Mesothelial cell of epicardium (in vitro differentiated cells): ENCODE measurements around the gene SLCO4A1. TPM values are rescaled to one million over a fixed set of nuclear protein-coding genes. Genes with fewer than 3 reads are reported as not detected.
A peak's percentile ranks its signal among the peaks of the same experiment; 100 is the strongest.
"Not testable (repeated sequence)": the region's sequence is repeated elsewhere in the genome, so short reads cannot be mapped to it uniquely, and the experiment has no call there.

Experiments used
- DNase-seq, 2 experiments: peaks; one replicate each; pipeline ENCODE4 v3.0.0; 2021; ENCODE audit warnings: low spot score in 2 of 2; ENCODE audit not compliant: unreplicated experiment in 2 of 2
- H3K27ac Mint-ChIP-seq: 2 replicates; pipeline ENCODE4 v1.8.0; 2021; ENCODE audit warnings: mixed read lengths
- H3K27me3 Mint-ChIP-seq: 2 replicates; pipeline ENCODE4 v1.8.0; 2021; ENCODE audit warnings: low read depth, mixed read lengths
- H3K36me3 Mint-ChIP-seq: 2 replicates; pipeline ENCODE4 v1.8.0; 2021; ENCODE audit warnings: mixed read lengths
- H3K4me1 Mint-ChIP-seq: 2 replicates; pipeline ENCODE4 v1.8.0; 2021; ENCODE audit warnings: mixed read lengths
- H3K4me3 Mint-ChIP-seq: 2 replicates; pipeline ENCODE4 v1.8.0; 2021; ENCODE audit warnings: mild to moderate bottlenecking, moderate library complexity, mixed read lengths
- H3K9me3 Mint-ChIP-seq: 2 replicates; pipeline ENCODE4 v1.8.0; 2021; ENCODE audit warnings: mixed read lengths
- CTCF ChIP-seq: fragments of 200-600 bp; sonication (generic); IDR thresholded peaks from one replicate; pipeline ENCODE4 v1.5.0; 2021; ENCODE audit warnings: antibody characterized with exemption; ENCODE audit not compliant: unreplicated experiment
- total RNA-seq: library from RNA; stranded (reverse); gene quantifications from 3 replicates; pipeline ENCODE4 v1.2.1, GENCODE V29; 2021

SLCO4A1 gene
- total RNA-seq, 1 donor from 2014 or later, result 3.7 TPM

- no peaks in the 10 kb centered on the region for H3K27me3 Mint-ChIP-seq
- peak overlapping the region; percentile 98 for H3K27ac Mint-ChIP-seq
- peaks cover 35% of the 10 kb centered on the region for H3K4me1 Mint-ChIP-seq
- DNase-seq, result peak; percentile 71 to 84
- H3K36me3 Mint-ChIP-seq, result no peaks in the 10 kb centered on the region
- no peaks in the 10 kb centered on the region for H3K9me3 Mint-ChIP-seq
- H3K4me3 Mint-ChIP-seq, result peak overlapping the region; percentile 36
- no peak for TF ChIP-seq CTCF
Observed at GRCh38 chr20:62623488-62624324, 18.6 kb upstream of the SLCO4A1 start.

GRCh38 chr20:62624325-62624690 lies 18.0 kb upstream of the SLCO4A1 start:
- H3K36me3 Mint-ChIP-seq, result no peaks in the 10 kb centered on the region
- H3K27ac Mint-ChIP-seq, result peak overlapping the region; percentile 98
- H3K4me3 Mint-ChIP-seq, result no peak overlapping the region
- no peaks in the 10 kb centered on the region for H3K27me3 Mint-ChIP-seq
- TF ChIP-seq CTCF, result no peak
- peaks cover 37% of the 10 kb centered on the region for H3K4me1 Mint-ChIP-seq
- no peaks in the 10 kb centered on the region for H3K9me3 Mint-ChIP-seq
- no peak for DNase-seq

- Mint-ChIP-seq H3K9me3 (no peaks in the 10 kb centered on the region), H3K4me3 (no peak overlapping the region), H3K4me1 (peaks cover 37% of the 10 kb centered on the region), H3K36me3 (no peaks in the 10 kb centered on the region), H3K27ac (peak overlapping the region; percentile 87), H3K27me3 (no peaks in the 10 kb centered on the region)
- TF ChIP-seq CTCF, result no peak
- DNase-seq, result no peak
Observed at GRCh38 chr20:62624719-62625453, 17.4 kb upstream of the SLCO4A1 start.

- TF ChIP-seq CTCF, result no peak
- no peaks in the 10 kb centered on the region for H3K36me3 Mint-ChIP-seq
Observed at GRCh38 chr20:62625516-62625915, 16.8 kb upstream of the SLCO4A1 start.

GRCh38 chr20:62625921-62626547 lies 16.3 kb upstream of the SLCO4A1 start:
- Mint-ChIP-seq H3K27ac (no peak overlapping the region), H3K27me3 (no peaks in the 10 kb centered on the region), H3K4me1 (peaks cover 37% of the 10 kb centered on the region), H3K36me3 (no peaks in the 10 kb centered on the region), H3K4me3 (no peak overlapping the region), H3K9me3 (no peaks in the 10 kb centered on the region)
- TF ChIP-seq CTCF, result no peak
- no peak for DNase-seq

More at GRCh38 chr20:62625516-62625915, 16.8 kb upstream of the SLCO4A1 start:
- Mint-ChIP-seq H3K4me1 (peaks cover 37% of the 10 kb centered on the region), H3K27ac (no peak overlapping the region), H3K4me3 (no peak overlapping the region), H3K9me3 (no peaks in the 10 kb centered on the region), H3K27me3 (no peaks in the 10 kb centered on the region)
- DNase-seq, result no peak

GRCh38 chr20:62627425-62627824 lies 14.9 kb upstream of the SLCO4A1 start:
- not testable (repeated sequence) for H3K27ac Mint-ChIP-seq, H3K36me3 Mint-ChIP-seq, DNase-seq, H3K4me3 Mint-ChIP-seq, H3K27me3 Mint-ChIP-seq, H3K9me3 Mint-ChIP-seq
- peaks cover 33% of the 10 kb centered on the region for H3K4me1 Mint-ChIP-seq
